H9 (cell line): ENCODE measurements around the gene EGLN3. TPM values are rescaled to one million over a fixed set of nuclear protein-coding genes. Genes with fewer than 3 reads are reported as not detected.
A peak's percentile ranks its signal among the peaks of the same experiment; 100 is the strongest.

Experiments used
- DNase-seq: peaks from one replicate; pipeline ENCODE4 v3.0.0-alpha.2; 2017
- H2AFZ ChIP-seq: one replicate; pipeline ENCODE4 v1.6.1; 2013; ENCODE audit warnings: mild to moderate bottlenecking, low read length, control low read depth, moderate library complexity
- H2AK5ac ChIP-seq: 2 replicates; pipeline ENCODE4 v1.6.1; 2013; ENCODE audit warnings: low read length, control low read depth, mixed read lengths; ENCODE audit not compliant: insufficient read length
- H2BK120ac ChIP-seq: one replicate; pipeline ENCODE4 v1.6.1; 2013; ENCODE audit warnings: low read depth, mild to moderate bottlenecking, low read length, control low read depth, inconsistent platforms; ENCODE audit not compliant: poor library complexity, severe bottlenecking
- H2BK12ac ChIP-seq: 2 replicates; pipeline ENCODE4 v1.6.1; 2013; ENCODE audit warnings: low read length, control low read depth, mixed read lengths, low read depth; ENCODE audit not compliant: insufficient read length
- H2BK15ac ChIP-seq: 2 replicates; pipeline ENCODE4 v1.6.1; 2013; ENCODE audit warnings: low read depth, low read length, control low read depth
- H2BK20ac ChIP-seq: one replicate; pipeline ENCODE4 v1.6.1; 2013; ENCODE audit warnings: low read depth, mild to moderate bottlenecking, low read length, control low read depth, inconsistent platforms; ENCODE audit not compliant: poor library complexity, severe bottlenecking
- H2BK5ac ChIP-seq: 2 replicates; pipeline ENCODE4 v1.6.1; 2013; ENCODE audit warnings: low read length, control low read depth, mixed read lengths; ENCODE audit not compliant: insufficient read length
- H3K14ac ChIP-seq: 2 replicates; pipeline ENCODE4 v1.6.1; 2013; ENCODE audit warnings: low read length, control low read depth; ENCODE audit not compliant: insufficient read depth
- H3K18ac ChIP-seq: 2 replicates; pipeline ENCODE4 v1.6.1; 2013; ENCODE audit warnings: low read depth, mild to moderate bottlenecking, mixed read lengths, low read length, control low read depth; ENCODE audit not compliant: insufficient read length
- H3K23ac ChIP-seq: 2 replicates; pipeline ENCODE4 v1.6.1; 2013; ENCODE audit warnings: low read length, control low read depth, mixed read lengths, low read depth; ENCODE audit not compliant: insufficient read length
- H3K23me2 ChIP-seq: 2 replicates; pipeline ENCODE4 v1.6.1; 2013; ENCODE audit warnings: low read depth, mild to moderate bottlenecking, mixed read lengths, low read length, control low read depth; ENCODE audit not compliant: insufficient read length, poor library complexity, severe bottlenecking
- H3K27ac ChIP-seq: 2 replicates; pipeline ENCODE4 v1.5.1; 2013; ENCODE audit warnings: low read length, control low read depth, mixed read lengths, low read depth; ENCODE audit not compliant: insufficient read length
- H3K27me3 ChIP-seq: 2 replicates; pipeline ENCODE4 v1.6.1; 2013; ENCODE audit warnings: low read length, control low read depth, inconsistent platforms; ENCODE audit not compliant: insufficient read depth
- H3K4ac ChIP-seq: 2 replicates; pipeline ENCODE4 v1.6.1; 2013; ENCODE audit warnings: low read depth, mild to moderate bottlenecking, control low read depth, inconsistent platforms, low read length, moderate library complexity
- H3K4me1 ChIP-seq: 2 replicates; pipeline ENCODE4 v1.6.1; 2013; ENCODE audit warnings: low read length, control low read depth, inconsistent platforms; ENCODE audit not compliant: insufficient read depth
- H3K4me2 ChIP-seq: 2 replicates; pipeline ENCODE4 v1.6.1; 2013; ENCODE audit warnings: low read length, control low read depth, mixed read lengths; ENCODE audit not compliant: insufficient read length, insufficient read depth
- H3K56ac ChIP-seq: 2 replicates; pipeline ENCODE4 v1.6.1; 2013; ENCODE audit warnings: low read depth, mild to moderate bottlenecking, mixed read lengths, low read length, control low read depth; ENCODE audit not compliant: insufficient read length
- H3K79me1 ChIP-seq: 2 replicates; pipeline ENCODE4 v1.6.1; 2013; ENCODE audit warnings: low read depth, mild to moderate bottlenecking, moderate library complexity, low read length, control low read depth, inconsistent platforms; ENCODE audit not compliant: insufficient read depth, poor library complexity, severe bottlenecking
- H3K79me2 ChIP-seq: 2 replicates; pipeline ENCODE4 v1.6.1; 2013; ENCODE audit warnings: low read length, control low read depth, inconsistent platforms; ENCODE audit not compliant: insufficient read depth
- H3K9ac ChIP-seq: 2 replicates; pipeline ENCODE4 v1.6.1; 2013; ENCODE audit warnings: low read length, control low read depth, mixed read lengths; ENCODE audit not compliant: insufficient read length; ENCODE audit errors: extremely low read depth
- H3K9me3 ChIP-seq: one replicate; pipeline ENCODE4 v1.6.1; 2013; ENCODE audit warnings: low read depth, low read length, inconsistent platforms; ENCODE audit not compliant: control insufficient read depth
- H3T11ph ChIP-seq: one replicate; pipeline ENCODE4 v1.6.1; 2013; ENCODE audit warnings: mild to moderate bottlenecking, low read length, control low read depth, inconsistent platforms
- H4K20me1 ChIP-seq: one replicate; pipeline ENCODE4 v1.6.1; 2013; ENCODE audit not compliant: control insufficient read depth, insufficient read length, insufficient read depth
- H4K5ac ChIP-seq: 2 replicates; pipeline ENCODE4 v1.6.1; 2013; ENCODE audit warnings: low read depth, mild to moderate bottlenecking, mixed read lengths, low read length, control low read depth; ENCODE audit not compliant: insufficient read length
- H4K8ac ChIP-seq: replicated peaks from 2 replicates; pipeline ENCODE4 v1.6.1; 2013; ENCODE audit warnings: low read length, control low read depth, mixed read lengths, low read depth; ENCODE audit not compliant: insufficient read length
- H4K91ac ChIP-seq: 2 replicates; pipeline ENCODE4 v1.6.1; 2013; ENCODE audit warnings: low read depth, mild to moderate bottlenecking, moderate library complexity, mixed read lengths, low read length, control low read depth; ENCODE audit not compliant: insufficient read length
- H3K27ac Mint-ChIP-seq, 3 experiments: 2 replicates in 2 of 3; 3 replicates in 1 of 3; pipeline ENCODE4 v1.8.0; 2020 to 2021; ENCODE audit warnings: mixed read lengths in 3 of 3, mild to moderate bottlenecking in 1 of 3, moderate library complexity in 1 of 3
- H3K27me3 Mint-ChIP-seq: 2 replicates; pipeline ENCODE4 v1.8.0; 2021; ENCODE audit warnings: low read depth, mild to moderate bottlenecking, moderate library complexity, mixed read lengths
- H3K36me3 Mint-ChIP-seq, 3 experiments: 2 replicates in 2 of 3; 3 replicates in 1 of 3; pipeline ENCODE4 v1.8.0; 2020 to 2021; ENCODE audit warnings: low read depth in 3 of 3, mixed read lengths in 3 of 3; ENCODE audit not compliant: insufficient read depth in 1 of 3
- H3K4me1 Mint-ChIP-seq, 2 experiments: 2 replicates each; pipeline ENCODE4 v1.8.0; 2020; ENCODE audit warnings: mixed read lengths in 2 of 2
- H3K4me3 Mint-ChIP-seq, 2 experiments: 2 replicates in 1 of 2; 3 replicates in 1 of 2; pipeline ENCODE4 v1.8.0; 2020 to 2021; ENCODE audit warnings: mild to moderate bottlenecking in 2 of 2, mixed read lengths in 2 of 2, moderate library complexity in 1 of 2
- H3K9me3 Mint-ChIP-seq, 2 experiments: 2 replicates in 1 of 2; 3 replicates in 1 of 2; pipeline ENCODE4 v1.8.0; 2020; ENCODE audit warnings: mild to moderate bottlenecking in 2 of 2, mixed read lengths in 2 of 2, moderate library complexity in 1 of 2
- CTCF ChIP-seq: fragments of 200-600 bp; sonication (generic); conservative IDR thresholded peaks from 3 replicates; pipeline ENCODE4 v1.8.0; 2021; ENCODE audit warnings: antibody characterized with exemption, mild to moderate bottlenecking
- WGBS: extraction: QIAGEN DNeasy Blood & Tissue Kit; methylation state at CpG from one replicate; pipeline ENCODE4 v1.1.7; 2013; ENCODE audit warnings: missing lambda C conversion rate, low lambda C conversion rate, mixed read lengths; ENCODE audit not compliant: insufficient read length; ENCODE audit errors: extremely low coverage; 5-methylcytosine and 5-hydroxymethylcytosine counted together
- total RNA-seq: library from RNA; stranded (reverse); gene quantifications from 2 replicates; pipeline ENCODE4 v1.2.1, GENCODE V29; 2021

The EGLN3 gene
- total RNA-seq, 1 experiment from 2014 or later, result 19.8 TPM

DNA sequence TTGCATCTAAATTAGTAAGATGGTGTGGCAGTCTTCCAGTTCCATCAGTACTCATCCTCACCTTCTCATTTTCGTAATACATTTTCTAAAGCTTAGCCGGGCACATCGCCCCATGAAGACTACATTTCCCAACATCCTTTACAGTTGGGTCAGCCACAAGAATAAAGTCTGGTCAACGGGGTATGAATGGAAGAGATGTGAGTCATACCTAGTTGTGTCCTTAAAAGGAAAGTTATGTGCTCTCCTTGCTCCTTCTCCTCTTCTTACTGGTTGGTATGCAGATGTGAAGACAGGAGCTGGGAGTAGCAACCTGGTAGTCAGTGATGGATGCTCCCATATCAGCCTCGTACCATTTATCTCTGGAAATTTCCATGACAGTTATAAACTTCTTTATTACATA, 35.9 kb upstream of the EGLN3 start:
- Histone ChIP-seq H3K4ac (no peak overlapping the region), H3K27ac (no peak overlapping the region), H3K56ac (no peak overlapping the region), H3K18ac (no peak overlapping the region), H2BK120ac (no peak overlapping the region), H2BK12ac (no peak overlapping the region), H3K23ac (no peak overlapping the region), H3K27me3 (no peaks in the 10 kb centered on the region), H3K9me3 (no peaks in the 10 kb centered on the region), H3K14ac (no peak overlapping the region), H4K91ac (no peak overlapping the region), H3K4me1 (no peaks in the 10 kb centered on the region), H2BK5ac (no peak overlapping the region), H3K79me2 (no peaks in the 10 kb centered on the region), H3K79me1 (no peaks in the 10 kb centered on the region), H4K8ac (no peak overlapping the region), H2AFZ (no peak overlapping the region), H3K4me2 (no peak overlapping the region), H3T11ph (peak overlapping the region; percentile 41), H4K20me1 (no peaks in the 10 kb centered on the region), H4K5ac (no peak overlapping the region), H2AK5ac (no peak overlapping the region), H3K9ac (no peak overlapping the region), H2BK15ac (no peak overlapping the region), H3K23me2 (no peaks in the 10 kb centered on the region), H2BK20ac (no peak overlapping the region)
- DNase-seq, result no peak
- no peak for TF ChIP-seq CTCF
- Mint-ChIP-seq H3K27me3 (peaks cover 4% of the 10 kb centered on the region; the same call in 1 of the 2 replicates), H3K4me1 (peaks cover 0 to 3% of the 10 kb centered on the region in 2 experiments; a peak in 1 of 4 replicates), H3K36me3 (peaks cover 8 to 11% (median 10%) of the 10 kb centered on the region in 3 experiments), H3K27ac (no peak overlapping the region; a peak in 1 of 7 replicates), H3K4me3 (no peak overlapping the region), H3K9me3 (peaks cover 19 to 20% of the 10 kb centered on the region in 2 experiments; a peak in 4 of 5 replicates)
- WGBS, result no CpG with 5 or more reads among the region's 5 CpGs
